Loucy (cell line): ENCODE data around the gene KRT2.

ENCODE experiments used
- H2AFZ ChIP-seq: fragments of 200-600 bp; sonication (generic); 2 replicates; pipeline ENCODE4 v1.6.0; 2016; ENCODE audit warnings: antibody characterized with exemption, mild to moderate bottlenecking, low read length, moderate library complexity
- H3F3A ChIP-seq: fragments of 200-600 bp; 2 replicates; pipeline ENCODE4 v1.6.0; 2016; ENCODE audit warnings: antibody characterized with exemption, low read depth, mild to moderate bottlenecking
- H3K27me3 ChIP-seq: fragments of 200-600 bp; sonication (generic); 2 replicates; pipeline ENCODE4 v1.6.1; 2014; ENCODE audit warnings: low read length, mild to moderate bottlenecking; ENCODE audit not compliant: insufficient read depth, poor library complexity, severe bottlenecking
- H3K36me3 ChIP-seq: fragments of 200-600 bp; sonication (generic); 2 replicates; pipeline ENCODE4 v1.6.1; 2016; ENCODE audit warnings: low read length; ENCODE audit not compliant: insufficient read depth
- H3K4me1 ChIP-seq: fragments of 200-600 bp; sonication (generic); 2 replicates; pipeline ENCODE4 v1.5.1; 2014; ENCODE audit warnings: low read length, mild to moderate bottlenecking; ENCODE audit not compliant: insufficient read depth, poor library complexity, severe bottlenecking
- H3K4me2 ChIP-seq: fragments of 200-600 bp; sonication (generic); 2 replicates; pipeline ENCODE4 v1.6.0; 2014; ENCODE audit warnings: antibody characterized with exemption, low read length, low read depth, mild to moderate bottlenecking; ENCODE audit not compliant: poor library complexity, severe bottlenecking
- H3K4me3 ChIP-seq: fragments of 200-600 bp; sonication (generic); 2 replicates; pipeline ENCODE4 v1.5.1; 2014; ENCODE audit warnings: low read length, mild to moderate bottlenecking, mixed read lengths; ENCODE audit not compliant: poor library complexity, severe bottlenecking
- H3K79me2 ChIP-seq: fragments of 200-600 bp; sonication (generic); 2 replicates; pipeline ENCODE4 v1.6.1; 2014; ENCODE audit warnings: low read length; ENCODE audit not compliant: insufficient read depth
- H3K9ac ChIP-seq: fragments of 200-600 bp; sonication (generic); 2 replicates; pipeline ENCODE4 v1.6.0; 2014; ENCODE audit warnings: mild to moderate bottlenecking, low read depth, low read length, moderate library complexity; ENCODE audit not compliant: poor library complexity, severe bottlenecking
- H3K9me2 ChIP-seq: fragments of 200-600 bp; sonication (generic); replicated peaks from 2 replicates; pipeline ENCODE4 v1.6.1; 2016; ENCODE audit warnings: low read depth, low read length, mixed read lengths
- H3K9me3 ChIP-seq: fragments of 200-600 bp; sonication (generic); 2 replicates; pipeline ENCODE4 v1.6.1; 2014; ENCODE audit warnings: mild to moderate bottlenecking, antibody characterized with exemption, low read length, low read depth; ENCODE audit not compliant: insufficient read depth
- H4K20me1 ChIP-seq: fragments of 200-600 bp; sonication (generic); 2 replicates; pipeline ENCODE4 v1.6.0; 2014; ENCODE audit warnings: antibody characterized with exemption, low read length, mild to moderate bottlenecking; ENCODE audit not compliant: insufficient read depth, poor library complexity, severe bottlenecking
- CTCF ChIP-seq: fragments of 200-600 bp; sonication (generic); conservative IDR thresholded peaks from 2 replicates; pipeline ENCODE4 v1.5.1; 2014; ENCODE audit warnings: mild to moderate bottlenecking, antibody characterized with exemption, low read length
- EZH2phosphoT487 ChIP-seq: fragments of 200-600 bp; IDR thresholded peaks from 2 replicates; pipeline ENCODE4 v1.6.1; 2018; ENCODE audit warnings: antibody characterized with exemption, mild to moderate bottlenecking, moderate library complexity, borderline replicate concordance

Gene KRT2

GRCh38 chr12:52667509-52667908 is 15.5 kb upstream of the KRT2 start:
- Histone ChIP-seq H3K36me3 (no peaks in the 10 kb centered on the region), H3K4me1 (peaks cover 15% of the 10 kb centered on the region), H3K9ac (no peak overlapping the region), H3K27me3 (no peaks in the 10 kb centered on the region), H4K20me1 (no peaks in the 10 kb centered on the region), H3K79me2 (no peaks in the 10 kb centered on the region), H3F3A (no peaks in the 10 kb centered on the region), H3K4me3 (no peak overlapping the region), H3K9me3 (no peaks in the 10 kb centered on the region), H3K9me2 (no peaks in the 10 kb centered on the region), H2AFZ (no peak overlapping the region), H3K4me2 (no peak overlapping the region)
- peak; percentile 53 for TF ChIP-seq CTCF
- TF ChIP-seq EZH2phosphoT487 = no peak

- Histone ChIP-seq H3K9me2 (no peaks in the 10 kb centered on the region), H3K36me3 (no peaks in the 10 kb centered on the region), H3K4me1 (peaks cover 24% of the 10 kb centered on the region), H3F3A (no peaks in the 10 kb centered on the region), H3K4me3 (no peak overlapping the region), H3K9ac (no peak overlapping the region), H3K4me2 (no peak overlapping the region), H4K20me1 (no peaks in the 10 kb centered on the region), H3K9me3 (no peaks in the 10 kb centered on the region), H3K27me3 (no peaks in the 10 kb centered on the region), H2AFZ (no peak overlapping the region), H3K79me2 (no peaks in the 10 kb centered on the region)
- TF ChIP-seq CTCF = no peak
- TF ChIP-seq EZH2phosphoT487 = no peak
Measured at GRCh38 chr12:52666471-52666870, 14.5 kb upstream of the KRT2 start.

DNA sequence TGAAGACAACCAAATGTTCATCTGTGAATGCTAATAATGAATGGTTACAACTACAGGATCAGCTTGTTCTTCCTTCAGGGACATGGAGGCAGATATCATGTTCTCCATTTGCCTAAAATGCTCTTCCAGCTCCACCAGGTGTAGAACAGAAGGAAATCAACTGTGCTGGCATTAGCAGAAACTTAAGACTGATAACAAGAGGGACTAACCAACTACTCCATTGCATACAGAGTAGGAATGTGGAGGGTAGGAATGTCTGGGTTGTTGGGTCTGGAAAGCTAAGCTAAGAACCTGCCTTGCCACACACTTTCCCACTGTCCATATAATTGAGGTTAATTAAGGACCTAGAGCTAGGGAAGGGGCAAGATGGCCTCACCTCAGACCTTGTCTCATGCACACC is 11.4 kb upstream of the KRT2 start:
- no peaks in the 10 kb centered on the region for H4K20me1 ChIP-seq
- no peaks in the 10 kb centered on the region for H3K27me3 ChIP-seq
- H3K36me3 ChIP-seq = no peaks in the 10 kb centered on the region
- no peaks in the 10 kb centered on the region for H3K79me2 ChIP-seq
- H3K4me1 ChIP-seq = peaks cover 48% of the 10 kb centered on the region
- H3K9me3 ChIP-seq = no peaks in the 10 kb centered on the region
- H3K4me3 ChIP-seq = no peak overlapping the region
- no peak overlapping the region for H2AFZ ChIP-seq
- peak overlapping the region; percentile 2 for H3K9ac ChIP-seq
- no peak overlapping the region for H3K4me2 ChIP-seq
- TF ChIP-seq EZH2phosphoT487 (no peak), CTCF (no peak)
- H3F3A ChIP-seq = no peaks in the 10 kb centered on the region
- no peaks in the 10 kb centered on the region for H3K9me2 ChIP-seq
